ENCODE results near the gene CAP1.

Gene CAP1

DNA sequence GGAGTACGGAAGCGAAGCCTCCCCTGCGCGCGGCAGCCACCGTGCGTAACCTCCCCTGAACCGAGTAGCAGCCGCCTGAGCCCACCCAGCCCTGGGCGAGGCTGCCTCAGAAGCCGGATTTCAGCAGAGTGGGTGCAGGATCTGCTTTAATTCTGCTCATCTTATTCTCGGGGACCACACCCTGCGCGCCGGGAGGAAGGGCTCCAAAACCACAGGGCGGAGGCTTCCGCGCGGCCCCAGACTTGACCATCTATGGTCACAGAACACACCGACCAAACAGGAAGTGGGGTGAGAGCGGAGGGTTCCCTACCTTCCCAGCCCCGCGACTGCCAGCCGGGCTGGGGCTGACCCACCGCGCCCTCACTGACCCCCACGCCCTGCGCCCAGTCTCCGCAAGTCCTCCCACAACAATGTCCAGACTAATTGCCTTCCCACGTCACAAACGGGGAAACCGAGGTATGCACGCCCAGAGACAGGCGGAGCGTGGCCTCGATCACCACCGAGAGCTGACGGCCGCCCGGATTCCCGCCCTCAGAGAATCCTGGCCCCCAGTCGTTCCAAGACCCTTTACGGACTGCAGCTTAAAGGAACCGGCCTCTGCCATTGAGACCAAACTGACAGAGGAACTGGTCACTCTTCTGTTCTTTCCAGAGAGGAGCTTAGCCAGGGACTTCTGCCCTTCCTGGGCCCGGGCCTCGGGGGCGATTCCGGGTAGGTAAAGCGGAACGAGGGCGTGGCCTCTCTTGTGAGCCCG lies 595 bp upstream of the CAP1 start:
- FAIRE-seq (peak; percentile 36), DNase-seq (ENCODE audit: insufficient read length, low spot score) (peak; percentile 82)
- TF ChIP-seq POLR2A (IDR thresholded peaks at IDR 0.05; ENCODE audit: low read depth, low read length) = peak; percentile 49

DNA sequence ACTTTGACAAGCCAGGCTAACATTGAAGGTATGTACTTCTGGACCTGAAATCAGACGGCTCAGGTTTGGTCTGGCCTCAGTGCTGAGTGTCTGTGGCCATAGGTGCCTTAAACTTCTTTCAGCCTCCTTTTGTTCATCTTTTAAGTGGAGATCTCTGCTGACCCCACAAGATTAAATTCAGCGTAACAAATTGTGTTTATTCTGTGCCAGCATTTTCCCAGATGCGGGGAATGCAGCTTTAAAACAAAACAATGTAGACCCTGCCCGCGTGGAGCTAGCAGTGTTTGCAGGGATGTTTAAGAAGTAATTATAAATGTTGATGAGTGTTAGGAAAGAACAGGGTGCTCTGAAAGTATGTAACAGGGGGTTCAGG lies 923 bp downstream of the CAP1 start:
- no peak for DNase-seq (ENCODE audit: insufficient read length, low spot score)
- TF ChIP-seq POLR2A (IDR thresholded peaks at IDR 0.05; ENCODE audit: low read depth, low read length) = no peak
- no peak for FAIRE-seq

- no peak for TF ChIP-seq POLR2A (IDR thresholded peaks at IDR 0.05; ENCODE audit: low read depth, low read length)
- DNase-seq (ENCODE audit: insufficient read length, low spot score) = no peak
- no peak for FAIRE-seq
These were observed 1.8 kb downstream of the CAP1 start for GRCh38 chr1:40042341-40042740.

DNA sequence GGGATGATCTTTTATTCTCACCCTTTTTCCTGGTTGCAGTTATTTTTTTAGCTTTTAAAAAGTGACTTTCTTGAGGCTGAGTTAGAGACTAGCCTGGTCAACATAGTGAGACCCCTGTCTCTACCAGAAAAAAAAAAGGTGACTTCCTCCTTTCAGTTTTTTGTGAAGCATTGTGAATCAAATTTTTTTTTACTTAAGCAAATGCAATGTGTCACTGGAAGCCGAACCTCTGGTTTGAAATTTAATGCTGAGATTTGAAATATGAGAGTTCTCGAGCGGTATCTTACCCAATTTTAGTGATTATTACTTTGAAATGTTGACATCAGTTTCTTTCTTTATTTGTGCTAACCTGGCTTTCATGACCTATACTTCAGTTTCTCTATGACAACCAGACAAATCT lies 3.6 kb downstream of the CAP1 start:
- FAIRE-seq (no peak), DNase-seq (ENCODE audit: insufficient read length, low spot score) (no peak)
- TF ChIP-seq POLR2A (IDR thresholded peaks at IDR 0.05; ENCODE audit: low read depth, low read length) = no peak

- DNase-seq (ENCODE audit: insufficient read length, low spot score) (no peak), FAIRE-seq (no peak)
- TF ChIP-seq POLR2A (IDR thresholded peaks at IDR 0.05; ENCODE audit: low read depth, low read length) = no peak
These were observed 4.7 kb downstream of the CAP1 start for GRCh38 chr1:40045182-40045581.

DNA sequence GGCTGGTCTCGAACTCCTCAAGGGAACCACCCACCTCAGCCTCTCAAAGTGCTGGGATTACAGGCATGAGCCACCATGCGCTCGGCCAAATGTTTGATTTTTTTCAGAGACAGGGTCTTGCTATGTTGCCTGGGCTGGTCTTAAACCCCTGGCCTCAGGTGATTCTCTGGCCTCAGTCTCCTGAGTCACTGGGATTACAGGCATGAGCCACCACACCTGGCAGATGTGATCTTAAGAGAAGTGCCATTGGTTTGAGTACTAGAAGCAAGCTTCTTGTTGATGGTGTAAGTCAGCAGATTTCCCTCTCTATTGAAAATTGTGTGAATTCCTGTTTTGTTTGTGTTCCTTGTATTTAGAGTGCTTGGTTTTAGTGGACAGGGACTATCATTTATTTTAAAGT lies 5.2 kb downstream of the CAP1 start:
- FAIRE-seq (no peak), DNase-seq (ENCODE audit: insufficient read length, low spot score) (no peak)
- no peak for TF ChIP-seq POLR2A (IDR thresholded peaks at IDR 0.05; ENCODE audit: low read depth, low read length)

- DNase-seq (ENCODE audit: insufficient read length, low spot score) (no peak), FAIRE-seq (no peak)
- TF ChIP-seq POLR2A (IDR thresholded peaks at IDR 0.05; ENCODE audit: low read depth, low read length) = no peak
These were observed 6.7 kb downstream of the CAP1 start for GRCh38 chr1:40047276-40047675.

GRCh38 chr1:40047769-40048168 lies 7.2 kb downstream of the CAP1 start:
- no peak for FAIRE-seq

DNA sequence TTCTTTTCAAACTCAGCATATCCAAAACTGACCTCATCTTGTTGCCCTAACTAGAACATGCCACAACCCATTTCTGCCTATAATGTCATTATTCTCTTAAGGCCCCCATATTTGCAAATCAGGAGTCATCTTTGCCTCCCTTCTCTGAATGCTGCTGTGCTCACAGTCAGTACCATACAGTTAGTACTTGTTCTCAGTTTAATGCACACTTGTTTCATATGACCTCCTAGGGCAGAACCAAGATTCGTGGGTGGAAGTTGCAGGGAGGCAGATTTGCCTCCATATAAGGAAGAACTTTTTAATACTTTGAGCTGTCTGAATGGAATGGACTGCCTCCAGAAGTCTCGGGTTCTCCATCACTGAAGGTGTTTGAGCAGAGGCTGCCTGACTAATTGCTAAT lies 9.2 kb downstream of the CAP1 start:
- FAIRE-seq (no peak), DNase-seq (ENCODE audit: insufficient read length, low spot score) (no peak)
- no peak for TF ChIP-seq POLR2A (IDR thresholded peaks at IDR 0.05; ENCODE audit: low read depth, low read length)

More at GRCh38 chr1:40047769-40048168, 7.2 kb downstream of the CAP1 start:
- DNase-seq (ENCODE audit: insufficient read length, low spot score) = no peak
- no peak for TF ChIP-seq POLR2A (IDR thresholded peaks at IDR 0.05; ENCODE audit: low read depth, low read length)

- DNase-seq (ENCODE audit: insufficient read length, low spot score) (no peak), FAIRE-seq (no peak)
- TF ChIP-seq POLR2A (IDR thresholded peaks at IDR 0.05; ENCODE audit: low read depth, low read length) = no peak
These were observed 10.3 kb downstream of the CAP1 start for GRCh38 chr1:40050863-40051262.

- FAIRE-seq (no peak), DNase-seq (ENCODE audit: insufficient read length, low spot score) (no peak)
- no peak for TF ChIP-seq POLR2A (IDR thresholded peaks at IDR 0.05; ENCODE audit: low read depth, low read length)
These were observed 12.8 kb downstream of the CAP1 start for GRCh38 chr1:40053138-40053887.

GRCh38 chr1:40056519-40057309 lies 16.2 kb downstream of the CAP1 start:
- no peak for FAIRE-seq

GRCh38 chr1:40057310-40058030 lies 16.9 kb downstream of the CAP1 start:
- no peak for DNase-seq (ENCODE audit: insufficient read length, low spot score)
- FAIRE-seq = peak; percentile 62
- TF ChIP-seq POLR2A (IDR thresholded peaks at IDR 0.05; ENCODE audit: low read depth, low read length) = no peak

More at GRCh38 chr1:40056519-40057309, 16.2 kb downstream of the CAP1 start:
- DNase-seq (ENCODE audit: insufficient read length, low spot score) = no peak
- no peak for TF ChIP-seq POLR2A (IDR thresholded peaks at IDR 0.05; ENCODE audit: low read depth, low read length)

DNA sequence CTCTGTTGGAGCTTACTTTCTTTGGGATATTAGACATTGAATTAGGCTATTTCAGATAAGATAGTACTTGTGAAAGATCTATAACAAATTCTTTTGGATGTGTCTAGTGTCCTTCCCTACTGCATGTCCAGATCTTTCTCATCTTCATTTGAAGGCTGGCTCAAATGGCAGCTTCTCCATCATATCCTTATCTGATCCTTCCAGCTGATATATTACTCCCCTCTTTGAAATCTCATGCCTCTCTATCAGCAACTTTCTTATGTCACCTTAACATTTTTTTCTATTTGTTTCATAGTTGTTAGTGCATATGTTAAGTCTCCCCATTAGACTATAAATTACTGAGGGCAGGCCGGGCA lies 17.5 kb downstream of the CAP1 start:
- DNase-seq (ENCODE audit: insufficient read length, low spot score) (no peak), FAIRE-seq (no peak)
- no peak for TF ChIP-seq POLR2A (IDR thresholded peaks at IDR 0.05; ENCODE audit: low read depth, low read length)

Data from H54 (cell line).